Measurements from ENCODE around the gene MTUS2. TPM values are rescaled to one million over a fixed set of nuclear protein-coding genes. Genes with fewer than 3 reads are reported as not detected.

Gene MTUS2
- total and polyA plus RNA-seq, 9 of the 15 experiments (the other 6 are each of a cell fraction or from before 2014, with no cell fraction given), result 0.01 to 0.28 (median 0.06) TPM; not detected in 1

- H2AFZ ChIP-seq (ENCODE audit: low read depth, low read length), result no peak overlapping the region
- H3K4me1 ChIP-seq (replicated peaks in 1 of 2; ENCODE audit: control insufficient read depth in 2 of 2, insufficient read depth in 2 of 2, low read length in 2 of 2), result no peaks in the 10 kb centered on the region
- intact Hi-C loops (cut with micrococcal nuclease) (no loop called here), in situ Hi-C loops (cut with MboI) (no loop called here)
- ChIA-PET CTCF (ENCODE audit: low intra/inter-chr PET ratio) (no interaction called here), POLR2A (no interaction called here)
- H3K4me3 ChIP-seq, result no peak overlapping the region
- BruUV-seq (replicated peaks), result no TSS peak
- H3K36me3 ChIP-seq (ENCODE audit: control insufficient read depth, insufficient read depth, low read length), result no peaks in the 10 kb centered on the region
- no peak overlapping the region for H3K27ac ChIP-seq (ENCODE audit: extremely low read depth, low read depth, low read length)
- FAIRE-seq (no peak), ATAC-seq (no peak), DNase-seq (ENCODE audit: extremely low read depth in 1 of 4, low spot score in 3 of 4) (no peak)
- no peaks in the 10 kb centered on the region for H4K20me1 ChIP-seq (replicated peaks; ENCODE audit: control insufficient read depth, insufficient read depth, low read length)
- H3K9me1 ChIP-seq (ENCODE audit: control insufficient read depth, insufficient read depth, low read length), result no peaks in the 10 kb centered on the region
- no peaks in the 10 kb centered on the region for H3K9me3 ChIP-seq (replicated peaks; ENCODE audit: control insufficient read depth, insufficient read depth, low read depth, low read length)
- H3K79me2 ChIP-seq (ENCODE audit: control insufficient read depth, insufficient read depth, low read length), result no peaks in the 10 kb centered on the region
- TF ChIP-seq, protein P1, sequence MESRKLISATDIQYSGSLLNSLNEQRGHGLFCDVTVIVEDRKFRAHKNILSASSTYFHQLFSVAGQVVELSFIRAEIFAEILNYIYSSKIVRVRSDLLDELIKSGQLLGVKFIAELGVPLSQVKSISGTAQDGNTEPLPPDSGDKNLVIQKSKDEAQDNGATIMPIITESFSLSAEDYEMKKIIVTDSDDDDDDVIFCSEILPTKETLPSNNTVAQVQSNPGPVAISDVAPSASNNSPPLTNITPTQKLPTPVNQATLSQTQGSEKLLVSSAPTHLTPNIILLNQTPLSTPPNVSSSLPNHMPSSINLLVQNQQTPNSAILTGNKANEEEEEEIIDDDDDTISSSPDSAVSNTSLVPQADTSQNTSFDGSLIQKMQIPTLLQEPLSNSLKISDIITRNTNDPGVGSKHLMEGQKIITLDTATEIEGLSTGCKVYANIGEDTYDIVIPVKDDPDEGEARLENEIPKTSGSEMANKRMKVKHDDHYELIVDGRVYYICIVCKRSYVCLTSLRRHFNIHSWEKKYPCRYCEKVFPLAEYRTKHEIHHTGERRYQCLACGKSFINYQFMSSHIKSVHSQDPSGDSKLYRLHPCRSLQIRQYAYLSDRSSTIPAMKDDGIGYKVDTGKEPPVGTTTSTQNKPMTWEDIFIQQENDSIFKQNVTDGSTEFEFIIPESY (CRISPR knock-in tag; IDR thresholded peaks at IDR 0.05), result no peak
- TF ChIP-seq U2AF1 (optimal IDR thresholded peaks at IDR 0.05; ENCODE audit: low read depth, low read length) (no peak), NFRKB (IDR thresholded peaks at IDR 0.05; ENCODE audit: low read depth) (no peak), GTF2F1 (IDR thresholded peaks at IDR 0.05; ENCODE audit: low read depth, low read length) (no peak), ZNF3 (CRISPR knock-in tag; IDR thresholded peaks at IDR 0.05) (no peak), HEY1 (CRISPR knock-in tag; IDR thresholded peaks at IDR 0.05; ENCODE audit: borderline replicate concordance) (no peak), AFF4 (CRISPR knock-in tag; IDR thresholded peaks at IDR 0.05) (no peak), ZFP1 (CRISPR knock-in tag; IDR thresholded peaks at IDR 0.05) (no peak), USF2 (CRISPR knock-in tag; IDR thresholded peaks at IDR 0.05) (no peak), CBFB (CRISPR knock-in tag; IDR thresholded peaks at IDR 0.05) (no peak), ZMIZ1 (IDR thresholded peaks at IDR 0.05; ENCODE audit: low read depth in 2 of 2, low read length in 2 of 2) (no peak), KLF1 (tag; IDR thresholded peaks at IDR 0.05) (no peak), GATAD2A (IDR thresholded peaks at IDR 0.05) (no peak), CHD1 (IDR thresholded peaks at IDR 0.05; ENCODE audit: low read length) (no peak)
- no peaks in the 10 kb centered on the region for H3K27me3 ChIP-seq (ENCODE audit: control insufficient read depth in 2 of 2, insufficient read depth in 2 of 2, low read length in 2 of 2)
- no peak overlapping the region for H3K9ac ChIP-seq (ENCODE audit: insufficient read depth in 1 of 2, low read depth in 2 of 2, low read length in 2 of 2)
- 0% methylated on average over 2 of the region's 4 CpGs for WGBS (ENCODE audit: insufficient coverage, low coverage, missing lambda C conversion rate)
- no peak overlapping the region for H3K4me2 ChIP-seq (ENCODE audit: insufficient read depth, low read length)
Measured at GRCh38 chr13:29140277-29140676, 320.1 kb downstream of the MTUS2 start.

All from K562 (cell line).